Ishikawa (cell line): ENCODE results near the gene NPAS3.

Experiments
- CEBPB ChIP-seq: IDR thresholded peaks from 2 replicates; pipeline ENCODE4 v1.6.1; 2012
- EP300 ChIP-seq: IDR thresholded peaks from 2 replicates; pipeline ENCODE4 v1.6.1; 2012; ENCODE audit warnings: borderline replicate concordance
- FOXM1 ChIP-seq: IDR thresholded peaks from 2 replicates; pipeline ENCODE4 v1.6.1; 2012; ENCODE audit warnings: low read depth, borderline replicate concordance
- REST ChIP-seq: IDR thresholded peaks from 2 replicates; pipeline ENCODE4 v1.6.1; 2012; ENCODE audit warnings: low read depth, mild to moderate bottlenecking
- TEAD4 ChIP-seq: IDR thresholded peaks from 2 replicates; pipeline ENCODE4 v1.6.1; 2012

DNA sequence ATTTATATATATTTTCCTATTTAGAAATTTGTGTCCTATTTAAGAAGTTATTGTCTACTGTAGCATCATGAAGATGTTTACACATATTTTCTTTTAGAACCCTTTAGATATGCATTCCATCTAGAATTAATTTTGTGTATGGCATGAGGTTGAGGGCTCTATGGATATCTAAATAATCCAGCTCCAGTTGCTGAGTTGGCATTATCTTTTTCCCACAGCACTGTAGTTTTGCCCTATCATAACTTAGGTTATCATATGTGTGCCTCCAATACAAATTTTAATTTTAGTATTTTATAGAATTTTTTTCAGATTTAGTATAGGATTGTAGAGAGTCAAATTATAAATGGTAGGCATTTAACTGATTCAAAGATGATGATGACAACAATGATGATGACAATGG, 159.3 kb downstream of the NPAS3 start:
- TF ChIP-seq CEBPB (no peak), FOXM1 (no peak), EP300 (no peak), REST (no peak), TEAD4 (no peak)
